Glomerular endothelial cell (primary cell): Measurements from ENCODE around the gene HSD3B1. TPM values are rescaled to one million over a fixed set of nuclear protein-coding genes. Genes with fewer than 3 reads are reported as not detected.

ENCODE experiments used
- DNase-seq: peaks from one replicate; pipeline ENCODE4 v3.0.0-alpha.2; 2011; ENCODE audit warnings: low read depth, low spot score; ENCODE audit errors: extremely low read depth
- total RNA-seq: library from RNA; depleted of rRNA; stranded (reverse); fragments of >200 nt; gene quantifications from 2 replicates; pipeline ENCODE4 v1.2.3, GENCODE V29; 2015

Gene HSD3B1
- not detected in 2 replicates for total RNA-seq

DNA sequence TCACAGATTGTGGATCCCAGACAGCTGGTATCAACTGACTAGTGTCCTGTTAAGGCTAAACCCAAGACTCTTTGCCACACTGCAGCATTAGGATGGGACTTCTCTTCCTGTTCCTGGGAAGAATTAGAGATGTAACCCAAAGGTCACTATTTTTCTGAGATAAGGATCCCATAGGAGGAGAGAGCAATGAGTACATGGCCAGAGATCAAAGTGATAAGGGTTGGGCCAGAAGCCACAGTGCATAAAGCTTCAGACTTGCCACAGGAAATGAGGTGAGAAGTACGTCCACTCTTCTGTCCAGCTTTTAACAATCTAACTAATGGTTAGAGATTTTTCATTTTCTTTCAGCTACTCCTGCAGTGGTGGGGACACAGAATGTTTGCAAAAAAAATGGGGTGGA is at the start of gene HSD3B1:
Gene HSD3B1, plus strand, starts transcription at position 270 of the 400 bp plus-strand sequence. CDS start 267 bp downstream, outside the sequence.
- DNase-seq = no peak

- DNase-seq = no peak
These were observed 44.0 kb upstream of the HSD3B1 start for GRCh38 chr1:119462964-119463363.

DNA sequence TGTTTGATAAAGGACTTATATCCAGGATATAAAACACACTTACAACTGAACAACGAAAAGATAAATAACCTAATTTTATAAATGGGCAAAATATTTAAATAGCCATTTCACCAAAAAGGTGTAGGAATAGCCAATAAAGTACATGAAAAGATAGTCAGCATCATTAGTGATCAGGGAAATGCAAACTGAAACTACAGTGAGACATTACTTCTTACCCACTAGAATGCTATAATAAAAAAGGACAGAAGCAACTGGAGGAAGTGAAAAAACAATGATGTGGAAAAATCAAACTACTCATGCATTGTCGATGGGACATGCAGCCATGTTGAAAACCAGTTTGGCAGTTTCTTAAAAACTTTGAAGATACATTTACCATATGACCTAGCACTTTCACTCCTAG is 43.4 kb upstream of the HSD3B1 start:
- DNase-seq = no peak

DNA sequence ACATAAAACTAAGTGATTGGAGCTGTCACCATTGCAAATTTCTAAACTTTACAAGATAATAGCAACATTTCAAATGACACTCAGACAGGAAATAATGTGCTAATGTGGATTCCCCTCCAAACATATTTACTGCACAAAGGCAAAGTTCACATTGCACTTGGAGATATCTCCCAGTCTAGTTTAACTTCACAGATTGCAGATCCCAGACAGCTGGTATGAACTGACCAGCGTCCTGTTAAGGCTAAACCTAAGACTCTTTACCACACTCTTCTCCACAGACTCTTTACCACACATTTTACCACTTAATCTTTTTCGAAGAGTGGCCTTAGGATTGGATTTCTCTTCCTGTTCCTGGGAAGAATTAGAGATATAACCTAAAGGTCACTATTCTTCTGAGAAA is 40.6 kb upstream of the HSD3B1 start:
- DNase-seq = no peak

DNA sequence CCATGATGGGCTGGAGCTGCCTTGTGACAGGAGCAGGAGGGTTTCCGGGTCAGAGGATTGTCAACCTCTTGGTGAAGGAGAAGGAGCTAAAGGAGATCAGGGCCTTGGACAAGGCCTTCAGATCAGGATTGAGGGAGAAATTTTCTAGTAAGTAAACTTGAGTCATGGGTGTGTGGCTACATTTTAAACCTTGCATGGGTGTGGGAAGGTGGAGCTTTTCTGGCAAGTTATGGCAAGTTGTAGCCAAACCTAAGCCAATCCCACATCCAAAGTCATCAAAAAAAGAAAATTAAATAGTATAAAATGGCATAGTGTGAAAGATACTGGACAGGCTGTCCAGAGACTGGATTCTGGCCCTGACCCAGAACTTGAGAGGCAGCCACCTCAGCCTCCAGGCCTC is 39.8 kb upstream of the HSD3B1 start:
- DNase-seq = no peak

DNA sequence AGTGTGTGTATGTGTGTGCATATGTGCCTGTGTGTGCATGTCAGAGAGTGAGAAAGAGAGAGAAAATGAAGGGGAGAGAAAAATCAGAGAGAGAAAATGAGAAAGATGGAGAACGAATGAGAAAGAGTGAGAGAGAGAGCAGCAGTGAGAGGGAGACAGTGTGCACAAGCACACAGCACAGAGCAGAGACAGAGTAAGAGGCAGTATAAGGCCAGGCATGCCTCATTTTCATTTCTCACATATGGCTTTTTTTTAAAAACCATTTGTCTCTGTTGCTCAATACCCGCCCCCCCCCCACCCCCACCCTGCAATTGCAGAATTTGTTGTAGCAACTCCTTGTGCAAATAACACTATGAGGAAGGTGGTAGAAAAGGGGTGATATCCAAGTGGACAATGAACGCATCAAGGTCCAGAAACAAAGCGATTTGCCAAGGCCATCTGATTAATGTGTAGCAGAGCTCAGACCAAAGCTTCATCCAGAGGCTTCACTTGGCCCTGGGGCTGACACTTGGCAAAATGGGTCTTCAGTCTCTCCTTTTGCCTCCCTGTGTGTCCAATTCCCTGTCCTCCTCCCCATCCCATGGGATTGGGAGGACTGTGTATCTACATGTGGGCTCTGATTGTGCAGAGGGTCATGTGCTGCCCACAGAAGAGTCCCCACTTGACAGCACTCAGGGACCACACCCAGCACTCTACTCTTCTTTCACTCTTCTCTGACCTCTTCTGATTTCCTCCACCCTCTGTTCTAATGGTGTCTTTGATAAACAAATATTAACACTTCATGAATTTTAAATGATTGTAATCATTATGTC is 38.9 kb upstream of the HSD3B1 start:
- DNase-seq = no peak

DNA sequence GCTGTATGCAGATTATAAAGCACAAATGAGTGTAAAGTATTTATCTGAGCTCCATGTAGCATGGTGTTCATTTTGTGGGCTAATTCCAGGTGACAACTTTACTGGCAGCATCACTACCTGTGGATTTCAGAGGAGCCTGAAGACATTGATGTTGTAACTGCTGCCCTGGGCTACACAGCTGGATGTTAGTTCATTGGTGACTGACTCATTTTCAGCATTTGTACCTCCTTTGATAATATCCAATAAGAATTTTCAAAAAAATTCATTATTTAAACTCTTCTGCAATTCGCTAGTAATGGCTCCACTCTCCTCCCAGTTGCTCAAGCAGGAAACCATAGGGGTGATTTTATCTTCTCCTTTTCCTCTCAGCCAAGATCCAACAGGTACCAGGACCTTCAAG is 37.3 kb upstream of the HSD3B1 start:
- no peak for DNase-seq

GRCh38 chr1:119470377-119470776 is 36.6 kb upstream of the HSD3B1 start:
- DNase-seq = no peak

DNA sequence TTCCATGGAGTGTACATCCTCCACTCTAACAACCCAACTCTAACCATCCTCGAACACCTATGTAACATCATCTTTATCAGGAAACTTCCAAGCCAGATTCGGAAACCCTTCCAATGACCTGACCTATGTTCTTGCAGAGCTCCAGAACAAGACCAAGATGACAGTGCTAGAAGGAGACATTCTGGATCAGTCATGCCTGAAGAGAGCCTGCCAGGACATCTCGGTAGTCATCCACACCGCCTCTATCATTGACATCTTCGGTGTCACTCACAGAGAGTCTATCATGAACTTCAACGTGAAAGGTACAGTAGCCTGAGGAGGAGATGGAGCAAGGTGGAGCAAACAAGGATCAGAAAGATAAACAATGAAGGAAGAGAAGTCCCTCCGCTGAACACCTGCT is 36.1 kb upstream of the HSD3B1 start:
- DNase-seq = no peak

DNA sequence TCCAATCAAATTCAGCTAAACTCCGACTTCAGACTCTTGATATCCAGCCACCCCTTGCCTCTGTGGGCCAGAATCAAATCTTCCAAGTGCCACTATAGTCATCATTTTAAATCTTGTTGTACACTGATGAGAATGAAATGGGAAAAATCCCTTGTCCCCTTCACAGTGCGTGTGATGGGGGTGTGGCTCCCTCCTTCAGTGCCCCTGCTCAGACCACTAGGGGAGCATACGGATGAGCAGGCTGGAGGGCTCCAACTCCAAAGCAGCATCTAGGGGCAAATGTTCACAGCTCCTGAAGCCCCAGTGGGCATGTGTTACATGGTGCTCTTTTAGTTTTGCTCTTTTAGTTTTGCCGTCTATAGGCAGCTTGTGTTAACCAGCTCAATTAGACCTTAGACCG is 35.4 kb upstream of the HSD3B1 start:
- no peak for DNase-seq

GRCh38 chr1:119472080-119472818 is 34.8 kb upstream of the HSD3B1 start:
- DNase-seq = no peak

- no peak for DNase-seq
These were observed 34.2 kb upstream of the HSD3B1 start for GRCh38 chr1:119472819-119473175.

- DNase-seq = no peak
These were observed 31.1 kb upstream of the HSD3B1 start for GRCh38 chr1:119475866-119476439.

- DNase-seq = no peak
These were observed 29.3 kb upstream of the HSD3B1 start for GRCh38 chr1:119477710-119478109.

GRCh38 chr1:119480175-119480574 is 26.8 kb upstream of the HSD3B1 start:
- no peak for DNase-seq

GRCh38 chr1:119481951-119482350 is 25.1 kb upstream of the HSD3B1 start:
- DNase-seq = no peak

DNA sequence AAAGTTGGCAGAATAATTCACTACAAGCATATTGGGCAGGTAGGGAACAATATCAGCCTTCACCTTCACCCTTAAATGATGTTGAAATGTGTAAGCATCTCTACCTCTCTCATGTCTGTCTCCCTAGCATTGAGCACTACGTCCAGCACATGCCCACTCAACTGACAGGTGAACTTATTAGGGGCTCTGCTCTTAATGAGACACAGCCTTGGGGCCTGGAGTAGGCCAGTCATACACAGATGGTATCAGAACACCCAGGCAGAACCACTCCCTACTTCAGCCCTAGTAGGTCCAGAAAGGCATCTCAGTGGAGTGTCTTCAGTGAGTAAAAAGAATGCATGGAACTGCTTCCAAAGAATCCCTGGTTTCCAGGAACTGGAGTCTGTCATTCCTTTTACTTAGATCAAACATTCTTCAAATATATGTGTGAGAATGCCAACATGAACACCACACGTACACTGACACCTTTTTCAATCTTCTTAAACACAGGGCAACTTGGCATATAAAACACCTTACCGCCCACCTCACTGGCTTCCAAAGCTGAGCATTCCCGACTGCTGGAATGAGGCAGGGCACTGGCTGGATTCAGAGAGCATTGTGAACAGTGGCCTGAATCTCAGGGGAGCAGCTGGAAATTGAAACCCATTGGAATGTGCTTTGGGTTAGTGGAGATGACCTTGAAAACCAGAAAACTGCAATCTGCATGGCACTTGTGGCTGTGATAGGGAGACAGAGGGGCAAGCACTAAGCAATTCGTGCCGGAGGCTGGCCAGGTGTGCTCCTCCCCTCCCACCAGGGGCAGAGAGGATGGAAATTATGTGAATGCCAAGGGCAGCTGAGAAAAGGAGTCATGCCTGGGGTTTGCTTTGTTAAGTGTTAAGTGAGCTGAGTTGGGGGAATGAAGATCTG is 24.2 kb upstream of the HSD3B1 start:
- no peak for DNase-seq

DNA sequence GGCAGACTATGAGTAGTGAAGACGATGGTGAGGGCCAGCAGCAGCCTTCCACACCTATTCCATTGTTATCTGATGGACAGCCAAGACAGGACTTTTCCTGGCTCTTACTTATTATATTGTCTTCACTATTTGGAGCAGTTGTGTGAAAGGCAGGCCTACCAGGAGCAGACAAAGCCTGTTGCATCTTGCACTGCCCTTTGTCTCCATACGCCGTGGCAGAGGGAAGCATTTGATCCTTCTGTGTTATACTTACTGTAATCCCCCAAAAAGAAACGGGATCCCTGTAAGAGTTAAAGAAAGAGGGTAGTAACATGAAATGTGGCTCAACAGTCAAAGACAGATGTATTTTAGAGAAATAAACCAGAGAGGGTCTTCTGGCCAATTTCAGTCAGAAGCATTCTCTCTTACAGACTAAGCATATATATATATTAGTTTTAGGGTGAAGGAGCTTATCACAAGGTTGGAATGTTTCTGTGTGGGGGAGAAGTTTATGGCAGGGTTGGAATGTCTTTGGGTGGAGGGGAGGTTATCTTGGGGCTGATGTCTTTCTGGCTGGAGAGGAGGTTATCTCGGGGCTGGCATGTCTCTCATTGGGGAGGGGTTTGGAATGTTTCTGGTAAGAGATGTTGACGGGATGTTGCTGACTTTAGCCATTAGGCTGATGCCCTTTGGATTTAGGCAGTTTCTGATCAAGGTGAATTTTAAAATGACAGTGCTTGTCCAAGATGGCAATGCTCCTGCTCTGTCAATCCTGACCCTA is 23.4 kb upstream of the HSD3B1 start:
- no peak for DNase-seq

DNA sequence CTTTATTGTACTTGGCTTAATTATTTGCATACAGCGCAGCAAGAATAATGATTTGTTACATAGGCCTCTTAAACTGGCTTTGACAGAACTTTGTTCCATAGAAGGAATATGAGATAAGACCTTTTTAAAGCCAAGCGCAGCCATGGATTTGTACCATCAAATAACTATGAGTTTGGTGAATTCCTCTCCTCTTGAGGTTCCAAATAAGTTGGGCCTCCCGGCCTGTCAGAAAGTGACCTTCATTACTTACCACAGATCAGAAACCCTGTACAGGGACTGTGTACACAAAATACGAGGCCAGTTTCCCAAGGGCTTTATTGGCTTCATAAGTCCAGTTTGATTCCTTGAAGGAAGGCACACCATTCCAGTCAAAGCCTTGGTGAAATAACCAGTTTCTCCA is 21.8 kb upstream of the HSD3B1 start:
- DNase-seq = no peak

DNA sequence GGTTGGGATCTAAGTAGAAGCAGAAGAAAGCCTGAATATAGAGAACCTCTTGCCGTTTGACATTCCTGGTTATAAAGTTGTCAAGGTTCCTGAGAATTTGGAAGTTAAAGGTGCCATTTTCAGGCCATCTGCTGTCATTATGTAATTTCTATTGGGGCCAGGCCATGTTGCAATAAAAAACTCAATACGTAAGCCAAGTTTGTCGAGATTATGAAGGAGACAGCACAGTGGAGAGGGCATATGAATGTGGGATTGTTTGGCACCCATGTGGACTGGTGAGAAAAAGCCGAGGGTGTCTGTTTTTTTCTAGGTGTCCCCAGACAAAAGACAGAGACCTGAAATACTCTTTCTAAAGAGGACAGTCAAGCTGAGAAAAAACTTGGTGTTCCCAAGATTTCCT is 18.8 kb upstream of the HSD3B1 start:
- DNase-seq = no peak
